ENCODE results near the gene G3BP1. TPM values are rescaled to one million over a fixed set of nuclear protein-coding genes. Genes with fewer than 3 reads are reported as not detected.

G3BP1 gene
- total RNA-seq, 1 donor from 2014 or later: 118 TPM

GRCh38 chr5:151766975-151767374 lies 4.8 kb upstream of the G3BP1 start:
- DNase-seq (ENCODE audit: low read depth): no peak
- no peak overlapping the region for H3K4me3 ChIP-seq (ENCODE audit: low read depth, low read length)
- TF ChIP-seq, protein P1, sequence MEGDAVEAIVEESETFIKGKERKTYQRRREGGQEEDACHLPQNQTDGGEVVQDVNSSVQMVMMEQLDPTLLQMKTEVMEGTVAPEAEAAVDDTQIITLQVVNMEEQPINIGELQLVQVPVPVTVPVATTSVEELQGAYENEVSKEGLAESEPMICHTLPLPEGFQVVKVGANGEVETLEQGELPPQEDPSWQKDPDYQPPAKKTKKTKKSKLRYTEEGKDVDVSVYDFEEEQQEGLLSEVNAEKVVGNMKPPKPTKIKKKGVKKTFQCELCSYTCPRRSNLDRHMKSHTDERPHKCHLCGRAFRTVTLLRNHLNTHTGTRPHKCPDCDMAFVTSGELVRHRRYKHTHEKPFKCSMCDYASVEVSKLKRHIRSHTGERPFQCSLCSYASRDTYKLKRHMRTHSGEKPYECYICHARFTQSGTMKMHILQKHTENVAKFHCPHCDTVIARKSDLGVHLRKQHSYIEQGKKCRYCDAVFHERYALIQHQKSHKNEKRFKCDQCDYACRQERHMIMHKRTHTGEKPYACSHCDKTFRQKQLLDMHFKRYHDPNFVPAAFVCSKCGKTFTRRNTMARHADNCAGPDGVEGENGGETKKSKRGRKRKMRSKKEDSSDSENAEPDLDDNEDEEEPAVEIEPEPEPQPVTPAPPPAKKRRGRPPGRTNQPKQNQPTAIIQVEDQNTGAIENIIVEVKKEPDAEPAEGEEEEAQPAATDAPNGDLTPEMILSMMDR (conservative IDR thresholded peaks at IDR 0.05; ENCODE audit: low read depth, low read length): no peak

GRCh38 chr5:151770383-151771258 lies 1.1 kb upstream of the G3BP1 start:
- DNase-seq (ENCODE audit: low read depth): no peak
- TF ChIP-seq, protein P1 (conservative IDR thresholded peaks at IDR 0.05; ENCODE audit: low read depth, low read length): no peak
- H3K4me3 ChIP-seq (ENCODE audit: low read depth, low read length): peak overlapping the region; percentile 67

DNA sequence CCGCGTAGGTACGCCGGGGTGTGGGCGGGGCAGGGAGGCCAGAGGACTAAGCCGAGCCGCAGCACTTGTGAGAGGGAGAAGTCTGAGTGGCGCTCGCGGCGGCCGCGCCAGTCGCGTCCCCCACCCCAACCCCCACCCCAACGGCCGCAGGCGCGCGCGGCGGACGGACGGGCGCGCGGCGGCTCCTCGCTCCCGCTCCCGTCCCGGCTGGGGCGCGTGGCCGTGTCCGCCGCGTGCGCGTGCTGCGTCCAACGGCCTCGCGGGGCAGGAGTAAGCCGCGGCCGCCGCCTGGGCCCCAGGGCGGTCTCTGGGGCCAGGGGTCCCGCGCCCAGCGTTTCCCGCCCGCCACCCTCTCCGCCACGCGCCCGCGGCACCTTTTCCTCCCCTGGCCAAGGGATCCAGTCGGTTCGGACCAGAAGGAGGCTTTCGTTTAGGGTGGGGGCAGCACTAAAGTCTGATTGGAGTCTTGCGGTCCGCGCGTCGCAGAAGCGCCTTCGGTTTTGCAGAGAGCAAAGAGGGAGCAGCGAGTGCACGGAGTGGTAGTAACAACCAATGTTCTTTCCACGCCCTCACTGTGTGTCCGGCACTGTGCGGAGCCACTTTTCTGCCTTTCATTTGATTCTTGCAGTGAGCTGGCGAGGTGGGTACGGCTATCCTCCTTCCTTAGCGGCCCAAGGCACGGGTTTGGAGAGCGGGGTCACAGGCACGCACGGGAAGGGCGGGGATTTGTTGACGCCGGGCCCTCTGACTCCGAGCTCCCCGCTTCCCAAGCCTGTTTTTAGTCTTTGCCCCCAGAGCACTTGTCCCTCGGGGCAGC lies 483 bp downstream of the G3BP1 start:
- no peak for DNase-seq (ENCODE audit: low read depth)
- TF ChIP-seq, protein P1 (conservative IDR thresholded peaks at IDR 0.05; ENCODE audit: low read depth, low read length): no peak
- peak overlapping the region; percentile 92 for H3K4me3 ChIP-seq (ENCODE audit: low read depth, low read length)

DNA sequence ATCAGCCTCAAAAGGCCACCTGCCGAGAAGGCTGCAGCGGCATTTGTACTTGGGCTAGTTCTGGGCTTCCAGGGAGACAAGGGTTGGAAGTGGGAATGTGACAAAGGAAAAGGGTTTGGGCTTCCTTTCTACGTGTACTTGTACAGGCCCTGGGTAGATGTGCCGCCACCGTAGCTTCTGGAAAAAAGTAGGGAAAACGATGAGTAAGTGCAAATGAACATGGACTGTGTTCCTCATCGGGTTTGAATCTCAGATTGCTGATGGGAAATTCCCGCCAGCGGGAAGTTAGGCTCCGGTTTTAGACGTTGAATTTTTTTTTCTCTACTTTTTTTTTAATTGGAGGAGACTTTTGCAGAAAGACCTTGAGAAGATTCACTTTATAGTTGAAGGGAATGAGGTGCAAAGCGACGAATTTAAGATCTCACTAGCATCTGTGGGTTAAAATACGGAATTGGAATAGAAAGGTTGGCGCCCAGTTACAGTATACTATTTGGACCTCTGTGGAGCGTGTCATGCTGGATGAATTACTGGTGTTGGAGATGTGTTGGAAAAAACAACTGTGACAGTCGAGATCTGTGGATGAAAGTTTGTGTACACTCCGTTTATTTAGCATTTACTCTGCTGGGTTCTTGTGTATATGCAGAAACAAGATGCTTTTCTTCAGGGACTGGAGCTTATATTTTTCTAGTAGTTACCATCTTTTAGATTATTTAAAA lies 1.2 kb downstream of the G3BP1 start:
- TF ChIP-seq, protein P1 (conservative IDR thresholded peaks at IDR 0.05; ENCODE audit: low read depth, low read length): no peak
- H3K4me3 ChIP-seq (ENCODE audit: low read depth, low read length): peak overlapping the region; percentile 92
- DNase-seq (ENCODE audit: low read depth): no peak

DNA sequence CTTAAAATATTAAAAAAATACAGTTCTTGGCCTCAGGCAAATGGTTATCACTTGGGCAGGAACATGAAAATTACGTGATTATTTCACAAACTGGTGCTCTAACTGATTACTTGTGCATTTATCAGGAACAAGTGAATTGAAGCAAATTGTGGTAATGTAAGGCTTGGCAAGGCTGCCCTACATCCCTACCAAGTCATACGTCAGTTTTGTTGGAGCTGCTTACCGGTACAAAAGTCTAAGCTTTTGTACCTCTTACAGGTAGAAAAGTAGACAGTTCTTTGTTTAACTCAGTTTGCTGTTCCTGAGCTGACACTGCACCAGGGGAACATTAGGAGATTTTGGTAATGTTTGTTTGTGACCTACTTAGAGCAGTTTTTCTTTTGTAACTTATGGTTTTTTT lies 2.2 kb downstream of the G3BP1 start:
- H3K4me3 ChIP-seq (ENCODE audit: low read depth, low read length): peak overlapping the region; percentile 92
- DNase-seq (ENCODE audit: low read depth): no peak
- TF ChIP-seq, protein P1 (conservative IDR thresholded peaks at IDR 0.05; ENCODE audit: low read depth, low read length): no peak

DNA sequence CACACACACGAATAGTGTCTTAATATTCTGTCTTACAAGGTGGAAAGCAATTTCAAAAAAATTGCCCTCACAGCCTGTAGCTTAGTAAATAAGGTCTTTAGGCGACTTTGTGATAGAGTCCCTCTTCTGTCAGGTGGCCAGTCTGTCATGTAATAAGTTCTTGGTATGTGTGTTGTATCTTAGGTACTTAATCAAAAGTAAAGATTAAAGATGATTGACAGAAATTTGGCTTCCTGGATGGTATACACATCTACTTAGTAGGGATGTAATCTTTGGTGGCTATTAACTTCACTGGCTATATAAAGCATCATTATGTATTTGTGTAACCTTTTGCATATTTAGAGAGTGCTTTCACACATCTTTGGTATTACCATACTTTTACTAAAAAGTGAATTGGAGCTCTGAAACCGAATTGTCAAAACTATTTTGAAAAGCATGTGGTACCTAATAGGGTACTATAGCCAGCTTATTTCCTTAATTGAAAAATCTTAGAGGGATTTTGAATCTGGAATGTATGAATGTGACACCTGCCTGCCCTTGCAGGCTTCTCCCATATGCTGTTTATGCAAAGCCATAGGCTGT lies 3.4 kb downstream of the G3BP1 start:
- TF ChIP-seq, protein P1 (conservative IDR thresholded peaks at IDR 0.05; ENCODE audit: low read depth, low read length): no peak
- H3K4me3 ChIP-seq (ENCODE audit: low read depth, low read length): peak overlapping the region; percentile 92
- no peak for DNase-seq (ENCODE audit: low read depth)
